HepG2 (cell line): Measurements from ENCODE around the gene ZNF513.

Experiments used
- CCAR2 ChIP-seq: fragments of 200-400 bp; formaldehyde crosslinking; optimal IDR thresholded peaks from 2 replicates; pipeline ENCODE3; 2018; ENCODE audit warnings: low read depth, mild to moderate bottlenecking, low read length, moderate library complexity
- CTCF ChIP-seq: sonication (generic); formaldehyde crosslinking; IDR thresholded peaks from 2 replicates; pipeline ENCODE4 v1.5.0; 2020; ENCODE audit warnings: mild to moderate bottlenecking, missing genetic modification reagents, moderate library complexity
- RBFOX2 ChIP-seq: fragments of 200-400 bp; formaldehyde crosslinking; IDR thresholded peaks from 2 replicates; pipeline ENCODE4 v1.6.1; 2017; ENCODE audit warnings: low read depth, mild to moderate bottlenecking, low read length
- ZNF292 ChIP-seq: sonication (generic); formaldehyde crosslinking; IDR thresholded peaks from 2 replicates; pipeline ENCODE4 v1.8.1; 2022; ENCODE audit warnings: mild to moderate bottlenecking, low read depth, missing genetic modification reagents, borderline replicate concordance
- ZNF3 ChIP-seq: IDR thresholded peaks from 2 replicates; pipeline ENCODE4 v1.7.0; 2017; ENCODE audit warnings: inconsistent platforms
- TF ChIP-seq, protein P1 (sequence below): sonication (generic); formaldehyde crosslinking; IDR thresholded peaks from 2 replicates; pipeline ENCODE4 v1.4.0; 2020; ENCODE audit warnings: mild to moderate bottlenecking, missing genetic modification reagents
- TF ChIP-seq, protein P2 (sequence below), 2 experiments: sonication (generic) in 1 of 2; formaldehyde crosslinking in 1 of 2; IDR thresholded peaks; 2 replicates each; pipeline versions ENCODE4 v1.4.0 to v1.6.1; 2018 to 2020; ENCODE audit warnings: missing genetic modification reagents in 2 of 2, borderline replicate concordance in 1 of 2, low read depth in 1 of 2, mild to moderate bottlenecking in 1 of 2, missing biosample characterization in 1 of 2
- TF ChIP-seq, protein P3 (sequence below), 2 experiments: IDR thresholded peaks; 2 replicates each; pipeline ENCODE4 v1.6.1; 2011 to 2012; ENCODE audit warnings: low read length in 2 of 2, borderline replicate concordance in 1 of 2, low read depth in 1 of 2, mild to moderate bottlenecking in 1 of 2, moderate library complexity in 1 of 2

DNA sequence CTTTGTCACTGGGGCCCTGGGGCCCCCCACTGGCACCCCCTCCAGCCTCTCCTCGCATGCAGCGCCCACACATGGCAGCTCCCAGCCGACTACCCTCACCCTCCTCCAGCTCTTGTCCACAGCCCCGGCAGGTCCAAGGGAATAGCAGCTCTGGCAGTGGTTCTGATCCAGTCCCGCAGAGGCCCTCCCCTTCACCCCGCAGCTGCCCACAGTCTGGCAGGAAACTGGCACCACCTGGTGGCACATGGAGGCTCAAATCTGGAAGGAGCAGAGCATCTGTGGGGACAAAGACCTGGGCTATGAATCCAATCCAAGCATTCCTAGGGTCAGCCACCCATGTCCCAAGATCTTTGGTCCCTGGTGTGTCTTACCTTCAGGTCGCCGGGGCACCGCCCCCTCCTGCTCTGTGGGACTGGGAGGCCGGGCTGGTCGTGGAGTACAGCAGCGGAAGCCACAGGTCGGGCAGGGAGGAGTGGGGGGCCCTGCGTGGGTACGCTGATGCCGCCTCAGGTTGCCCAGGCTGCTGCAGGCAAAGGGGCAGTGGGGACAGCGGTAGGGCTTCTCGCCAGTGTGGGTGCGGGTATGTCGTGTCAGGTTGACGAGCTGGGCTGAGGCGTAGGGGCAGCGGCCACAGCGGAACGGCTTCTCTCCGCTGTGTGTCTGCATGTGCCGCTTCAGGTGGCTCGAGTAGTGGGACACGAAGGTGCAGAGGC, 2.3 kb downstream of the ZNF513 start:
- TF ChIP-seq RBFOX2 (peak; percentile 90), ZNF3 (CRISPR knock-in tag) (no peak), CTCF (peak; percentile 70), CCAR2 (no peak), ZNF292 (CRISPR knock-in tag) (no peak)
- TF ChIP-seq, protein P1, sequence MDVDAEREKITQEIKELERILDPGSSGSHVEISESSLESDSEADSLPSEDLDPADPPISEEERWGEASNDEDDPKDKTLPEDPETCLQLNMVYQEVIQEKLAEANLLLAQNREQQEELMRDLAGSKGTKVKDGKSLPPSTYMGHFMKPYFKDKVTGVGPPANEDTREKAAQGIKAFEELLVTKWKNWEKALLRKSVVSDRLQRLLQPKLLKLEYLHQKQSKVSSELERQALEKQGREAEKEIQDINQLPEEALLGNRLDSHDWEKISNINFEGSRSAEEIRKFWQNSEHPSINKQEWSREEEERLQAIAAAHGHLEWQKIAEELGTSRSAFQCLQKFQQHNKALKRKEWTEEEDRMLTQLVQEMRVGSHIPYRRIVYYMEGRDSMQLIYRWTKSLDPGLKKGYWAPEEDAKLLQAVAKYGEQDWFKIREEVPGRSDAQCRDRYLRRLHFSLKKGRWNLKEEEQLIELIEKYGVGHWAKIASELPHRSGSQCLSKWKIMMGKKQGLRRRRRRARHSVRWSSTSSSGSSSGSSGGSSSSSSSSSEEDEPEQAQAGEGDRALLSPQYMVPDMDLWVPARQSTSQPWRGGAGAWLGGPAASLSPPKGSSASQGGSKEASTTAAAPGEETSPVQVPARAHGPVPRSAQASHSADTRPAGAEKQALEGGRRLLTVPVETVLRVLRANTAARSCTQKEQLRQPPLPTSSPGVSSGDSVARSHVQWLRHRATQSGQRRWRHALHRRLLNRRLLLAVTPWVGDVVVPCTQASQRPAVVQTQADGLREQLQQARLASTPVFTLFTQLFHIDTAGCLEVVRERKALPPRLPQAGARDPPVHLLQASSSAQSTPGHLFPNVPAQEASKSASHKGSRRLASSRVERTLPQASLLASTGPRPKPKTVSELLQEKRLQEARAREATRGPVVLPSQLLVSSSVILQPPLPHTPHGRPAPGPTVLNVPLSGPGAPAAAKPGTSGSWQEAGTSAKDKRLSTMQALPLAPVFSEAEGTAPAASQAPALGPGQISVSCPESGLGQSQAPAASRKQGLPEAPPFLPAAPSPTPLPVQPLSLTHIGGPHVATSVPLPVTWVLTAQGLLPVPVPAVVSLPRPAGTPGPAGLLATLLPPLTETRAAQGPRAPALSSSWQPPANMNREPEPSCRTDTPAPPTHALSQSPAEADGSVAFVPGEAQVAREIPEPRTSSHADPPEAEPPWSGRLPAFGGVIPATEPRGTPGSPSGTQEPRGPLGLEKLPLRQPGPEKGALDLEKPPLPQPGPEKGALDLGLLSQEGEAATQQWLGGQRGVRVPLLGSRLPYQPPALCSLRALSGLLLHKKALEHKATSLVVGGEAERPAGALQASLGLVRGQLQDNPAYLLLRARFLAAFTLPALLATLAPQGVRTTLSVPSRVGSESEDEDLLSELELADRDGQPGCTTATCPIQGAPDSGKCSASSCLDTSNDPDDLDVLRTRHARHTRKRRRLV = no peak
- TF ChIP-seq, protein P2, sequence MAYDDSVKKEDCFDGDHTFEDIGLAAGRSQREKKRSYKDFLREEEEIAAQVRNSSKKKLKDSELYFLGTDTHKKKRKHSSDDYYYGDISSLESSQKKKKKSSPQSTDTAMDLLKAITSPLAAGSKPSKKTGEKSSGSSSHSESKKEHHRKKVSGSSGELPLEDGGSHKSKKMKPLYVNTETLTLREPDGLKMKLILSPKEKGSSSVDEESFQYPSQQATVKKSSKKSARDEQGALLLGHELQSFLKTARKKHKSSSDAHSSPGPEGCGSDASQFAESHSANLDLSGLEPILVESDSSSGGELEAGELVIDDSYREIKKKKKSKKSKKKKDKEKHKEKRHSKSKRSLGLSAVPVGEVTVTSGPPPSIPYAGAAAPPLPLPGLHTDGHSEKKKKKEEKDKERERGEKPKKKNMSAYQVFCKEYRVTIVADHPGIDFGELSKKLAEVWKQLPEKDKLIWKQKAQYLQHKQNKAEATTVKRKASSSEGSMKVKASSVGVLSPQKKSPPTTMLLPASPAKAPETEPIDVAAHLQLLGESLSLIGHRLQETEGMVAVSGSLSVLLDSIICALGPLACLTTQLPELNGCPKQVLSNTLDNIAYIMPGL (CRISPR knock-in tag; IDR thresholded peaks at IDR 0.05; ENCODE audit: borderline replicate concordance in 1 of 2, low read depth in 1 of 2) = no peak
- TF ChIP-seq, protein P3, sequence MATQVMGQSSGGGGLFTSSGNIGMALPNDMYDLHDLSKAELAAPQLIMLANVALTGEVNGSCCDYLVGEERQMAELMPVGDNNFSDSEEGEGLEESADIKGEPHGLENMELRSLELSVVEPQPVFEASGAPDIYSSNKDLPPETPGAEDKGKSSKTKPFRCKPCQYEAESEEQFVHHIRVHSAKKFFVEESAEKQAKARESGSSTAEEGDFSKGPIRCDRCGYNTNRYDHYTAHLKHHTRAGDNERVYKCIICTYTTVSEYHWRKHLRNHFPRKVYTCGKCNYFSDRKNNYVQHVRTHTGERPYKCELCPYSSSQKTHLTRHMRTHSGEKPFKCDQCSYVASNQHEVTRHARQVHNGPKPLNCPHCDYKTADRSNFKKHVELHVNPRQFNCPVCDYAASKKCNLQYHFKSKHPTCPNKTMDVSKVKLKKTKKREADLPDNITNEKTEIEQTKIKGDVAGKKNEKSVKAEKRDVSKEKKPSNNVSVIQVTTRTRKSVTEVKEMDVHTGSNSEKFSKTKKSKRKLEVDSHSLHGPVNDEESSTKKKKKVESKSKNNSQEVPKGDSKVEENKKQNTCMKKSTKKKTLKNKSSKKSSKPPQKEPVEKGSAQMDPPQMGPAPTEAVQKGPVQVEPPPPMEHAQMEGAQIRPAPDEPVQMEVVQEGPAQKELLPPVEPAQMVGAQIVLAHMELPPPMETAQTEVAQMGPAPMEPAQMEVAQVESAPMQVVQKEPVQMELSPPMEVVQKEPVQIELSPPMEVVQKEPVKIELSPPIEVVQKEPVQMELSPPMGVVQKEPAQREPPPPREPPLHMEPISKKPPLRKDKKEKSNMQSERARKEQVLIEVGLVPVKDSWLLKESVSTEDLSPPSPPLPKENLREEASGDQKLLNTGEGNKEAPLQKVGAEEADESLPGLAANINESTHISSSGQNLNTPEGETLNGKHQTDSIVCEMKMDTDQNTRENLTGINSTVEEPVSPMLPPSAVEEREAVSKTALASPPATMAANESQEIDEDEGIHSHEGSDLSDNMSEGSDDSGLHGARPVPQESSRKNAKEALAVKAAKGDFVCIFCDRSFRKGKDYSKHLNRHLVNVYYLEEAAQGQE (IDR thresholded peaks at IDR 0.05; ENCODE audit: borderline replicate concordance in 1 of 2, low read depth in 1 of 2, low read length in 2 of 2) = no peak
